ENCODE data around the gene TENM3.

TENM3 gene

GRCh38 chr4:182608525-182608924 is 365.3 kb downstream of the TENM3 start:
- Histone ChIP-seq H4K20me1 (ENCODE audit: low read depth, low read length) (no peaks in the 10 kb centered on the region), H3K9me2 (replicated peaks; ENCODE audit: insufficient read depth, low read length) (no peaks in the 10 kb centered on the region), H3K36me3 (ENCODE audit: low read length) (no peaks in the 10 kb centered on the region), H3K79me2 (ENCODE audit: insufficient read depth, low read length) (no peaks in the 10 kb centered on the region), H2AFZ (ENCODE audit: low read depth, low read length, severe bottlenecking) (no peak overlapping the region), H3K9ac (ENCODE audit: low read length) (no peak overlapping the region), H3K4me2 (ENCODE audit: low read depth, low read length, poor library complexity, severe bottlenecking) (no peak overlapping the region), H3K27me3 (ENCODE audit: low read length) (no peaks in the 10 kb centered on the region), H3K27ac (ENCODE audit: low read depth, low read length) (no peak overlapping the region), H3K9me3 (ENCODE audit: insufficient read depth, low read length) (no peaks in the 10 kb centered on the region), H3F3A (ENCODE audit: insufficient read depth) (no peaks in the 10 kb centered on the region), H3K4me3 (ENCODE audit: insufficient read depth, low read length, poor library complexity, severe bottlenecking) (no peak overlapping the region)
- TF ChIP-seq CTCF (IDR thresholded peaks at IDR 0.05; ENCODE audit: insufficient read depth, low read length, poor library complexity, severe bottlenecking) = no peak
- no peak for TF ChIP-seq EZH2phosphoT487 (conservative IDR thresholded peaks at IDR 0.05; ENCODE audit: low read length)

DNA sequence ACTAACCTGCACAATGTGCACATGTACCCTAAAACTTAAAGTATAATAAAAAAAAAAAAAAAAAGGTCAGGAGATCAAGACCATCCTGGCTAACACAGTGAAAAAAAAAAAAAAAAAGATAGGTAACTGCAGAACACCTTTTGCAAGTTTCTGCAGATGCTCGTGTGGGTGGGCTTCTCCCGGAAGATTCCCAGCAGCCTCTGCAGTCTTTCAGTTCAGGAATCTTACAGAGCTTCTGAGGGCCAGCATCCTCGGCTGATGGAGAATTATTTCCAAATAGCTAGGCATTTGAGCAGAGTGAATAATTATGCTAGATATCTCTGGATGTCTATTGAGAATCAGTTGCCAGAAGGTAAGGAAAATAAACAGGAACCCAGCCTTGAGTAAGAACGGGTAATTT is 373.3 kb downstream of the TENM3 start:
- no peaks in the 10 kb centered on the region for H3K36me3 ChIP-seq (ENCODE audit: low read length)
- no peak overlapping the region for H3K27ac ChIP-seq (ENCODE audit: low read depth, low read length)
- no peak overlapping the region for H3K4me2 ChIP-seq (ENCODE audit: low read depth, low read length, poor library complexity, severe bottlenecking)
- H4K20me1 ChIP-seq (ENCODE audit: low read depth, low read length) = no peaks in the 10 kb centered on the region
- no peaks in the 10 kb centered on the region for H3F3A ChIP-seq (ENCODE audit: insufficient read depth)
- no peaks in the 10 kb centered on the region for H3K79me2 ChIP-seq (ENCODE audit: insufficient read depth, low read length)
- TF ChIP-seq EZH2phosphoT487 (conservative IDR thresholded peaks at IDR 0.05; ENCODE audit: low read length) (no peak), CTCF (IDR thresholded peaks at IDR 0.05; ENCODE audit: insufficient read depth, low read length, poor library complexity, severe bottlenecking) (no peak)
- H3K9ac ChIP-seq (ENCODE audit: low read length) = no peak overlapping the region
- no peaks in the 10 kb centered on the region for H3K27me3 ChIP-seq (ENCODE audit: low read length)
- H3K9me3 ChIP-seq (ENCODE audit: insufficient read depth, low read length) = no peaks in the 10 kb centered on the region
- H2AFZ ChIP-seq (ENCODE audit: low read depth, low read length, severe bottlenecking) = no peak overlapping the region
- no peak overlapping the region for H3K4me3 ChIP-seq (ENCODE audit: insufficient read depth, low read length, poor library complexity, severe bottlenecking)
- H3K9me2 ChIP-seq (replicated peaks; ENCODE audit: insufficient read depth, low read length) = no peaks in the 10 kb centered on the region

DNA sequence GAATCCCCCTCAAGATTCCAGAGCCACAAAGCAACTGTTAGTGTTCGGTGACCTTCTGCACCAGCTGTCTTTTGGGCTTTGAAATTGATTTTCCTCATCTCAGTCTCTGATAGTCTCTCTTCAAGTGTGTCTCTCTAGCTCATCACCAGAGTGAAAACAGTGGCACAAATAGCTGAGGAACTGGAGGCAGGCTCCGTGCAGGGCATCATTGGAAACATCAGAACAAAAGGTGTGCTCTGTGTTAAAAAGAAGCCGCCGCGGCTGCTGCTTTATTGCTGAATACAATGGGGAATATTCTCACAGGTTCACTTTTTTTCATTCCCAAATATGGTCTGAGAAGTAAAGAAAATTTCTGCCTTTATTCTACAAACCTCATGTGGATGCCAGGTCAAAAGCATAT is 376.5 kb downstream of the TENM3 start:
- H3K4me2 ChIP-seq (ENCODE audit: low read depth, low read length, poor library complexity, severe bottlenecking) = no peak overlapping the region
- no peaks in the 10 kb centered on the region for H3K27me3 ChIP-seq (ENCODE audit: low read length)
- no peak overlapping the region for H3K9ac ChIP-seq (ENCODE audit: low read length)
- H3K79me2 ChIP-seq (ENCODE audit: insufficient read depth, low read length) = no peaks in the 10 kb centered on the region
- TF ChIP-seq CTCF (IDR thresholded peaks at IDR 0.05; ENCODE audit: insufficient read depth, low read length, poor library complexity, severe bottlenecking) = no peak
- TF ChIP-seq EZH2phosphoT487 (conservative IDR thresholded peaks at IDR 0.05; ENCODE audit: low read length) = no peak
- no peaks in the 10 kb centered on the region for H4K20me1 ChIP-seq (ENCODE audit: low read depth, low read length)
- no peaks in the 10 kb centered on the region for H3F3A ChIP-seq (ENCODE audit: insufficient read depth)
- H2AFZ ChIP-seq (ENCODE audit: low read depth, low read length, severe bottlenecking) = no peak overlapping the region
- no peaks in the 10 kb centered on the region for H3K9me3 ChIP-seq (ENCODE audit: insufficient read depth, low read length)
- H3K27ac ChIP-seq (ENCODE audit: low read depth, low read length) = no peak overlapping the region
- H3K4me3 ChIP-seq (ENCODE audit: insufficient read depth, low read length, poor library complexity, severe bottlenecking) = no peak overlapping the region
- H3K36me3 ChIP-seq (ENCODE audit: low read length) = no peaks in the 10 kb centered on the region
- no peaks in the 10 kb centered on the region for H3K9me2 ChIP-seq (replicated peaks; ENCODE audit: insufficient read depth, low read length)
